Sigmoid colon (tissue), 7 donors: ENCODE measurements around the gene PPCDC. TPM values are rescaled to one million over a fixed set of nuclear protein-coding genes. Genes with fewer than 3 reads are reported as not detected.
"Not testable (repeated sequence)": the region's sequence is repeated elsewhere in the genome, so short reads cannot be mapped to it uniquely, and the experiment has no call there.

Experiments used
- DNase-seq: peaks from one replicate; pipeline ENCODE4 v3.0.0-alpha.2; 2019
- H3K27ac ChIP-seq, 4 donors: fragments of 200-600 bp; sonication (generic); one replicate each; pipeline ENCODE4 v1.5.1; 2016 to 2019; ENCODE audit warnings: mild to moderate bottlenecking in 1 of 4
- H3K27me3 ChIP-seq, 3 donors: fragments of 200-600 bp; sonication (generic); one replicate each; pipeline ENCODE4 v1.5.1; 2019; ENCODE audit warnings: mild to moderate bottlenecking in 1 of 3
- H3K36me3 ChIP-seq, 4 donors: fragments of 200-600 bp; sonication (generic); one replicate each; pipeline ENCODE4 v1.5.1; 2016 to 2019
- H3K4me1 ChIP-seq, 4 donors: fragments of 200-600 bp; sonication (generic); one replicate each; pipeline ENCODE4 v1.5.1; 2017 to 2019
- H3K4me3 ChIP-seq, 4 donors: fragments of 200-600 bp; sonication (generic); one replicate each; pipeline ENCODE4 v1.5.1; 2017 to 2019; ENCODE audit warnings: mild to moderate bottlenecking in 2 of 4, moderate library complexity in 1 of 4
- H3K9me3 ChIP-seq, 4 donors: fragments of 200-600 bp in 3 of 4; sonication (generic) in 3 of 4; one replicate each; pipeline versions ENCODE4 v1.5.1 to v1.6.1; 2013 to 2019
- EP300 ChIP-seq, 4 donors: sonication (generic); formaldehyde crosslinking; IDR thresholded peaks; one replicate each; pipeline ENCODE4 v1.6.1; 2017; ENCODE audit warnings: antibody characterized with exemption in 4 of 4
- POLR2A ChIP-seq, 2 donors: fragments of 450-650 bp; IDR thresholded peaks; one replicate each; pipeline ENCODE4 v1.6.1; 2016; ENCODE audit warnings: antibody characterized with exemption in 2 of 2, mild to moderate bottlenecking in 2 of 2, moderate library complexity in 2 of 2
- POLR2AphosphoS5 ChIP-seq, 4 donors: sonication (generic); formaldehyde crosslinking; IDR thresholded peaks; one replicate each; pipeline ENCODE4 v1.6.1; 2017; ENCODE audit warnings: antibody characterized with exemption in 4 of 4
- WGBS, 2 donors: extraction: QIAGEN DNeasy Blood & Tissue Kit; methylation state at CpG; one replicate each; pipeline ENCODE4 v1.1.7; 2013; 5-methylcytosine and 5-hydroxymethylcytosine counted together
- intact Hi-C: fragments of 100-400 bp; cut with DNase I; formaldehyde crosslinking; loops from one replicate; pipeline ENCODE4 v1.15.1; 2023
- polyA plus RNA-seq, 3 donors: library from polyadenylated mRNA; stranded (reverse); fragments of 200-250 nt; gene quantifications; one replicate each; pipeline ENCODE4 v1.2.3, GENCODE V29; 2013
- total RNA-seq, 4 donors: library from RNA; depleted of rRNA; stranded (reverse); fragments of >200 nt; gene quantifications; one replicate each; pipeline ENCODE4 v1.1.0, GENCODE V29; 2016
- TF ChIP-seq, protein P1 (sequence below), 4 experiments: fragments of 450-650 bp in 3 of 4; fragments of 200-600 bp in 1 of 4; IDR thresholded peaks; one replicate each; pipeline ENCODE4 v1.5.1; 2016 to 2019; ENCODE audit warnings: antibody characterized with exemption in 4 of 4, mild to moderate bottlenecking in 3 of 4, moderate library complexity in 2 of 4
- donor health status: healthy with polysubstance abuse.
- donor health status: Bipolar disorder and iron deficiency.
- donor health status: healthy.

The PPCDC gene
- total and polyA plus RNA-seq, 7 donors, result 7.9 to 37.0 (median 16.2) TPM

DNA sequence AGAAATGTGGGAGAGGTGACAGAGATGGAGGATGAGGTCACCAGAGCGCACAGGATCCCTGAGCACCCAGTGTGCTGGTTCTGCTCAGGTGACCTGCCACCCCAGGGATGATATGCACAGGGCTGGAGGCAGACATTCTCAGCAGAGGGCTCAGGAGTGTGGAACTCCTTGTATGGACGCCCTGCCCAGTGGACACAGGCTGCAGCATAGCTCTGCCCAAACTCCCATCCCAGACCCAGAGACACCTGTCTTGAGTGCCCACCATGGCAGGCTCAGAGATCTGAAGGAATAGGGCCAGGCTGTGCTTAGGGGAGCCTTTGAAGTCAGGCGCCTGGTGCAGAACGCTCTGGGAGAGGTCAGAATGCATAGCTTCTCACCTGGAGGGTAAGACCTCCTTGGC lies 47.3 kb downstream of the PPCDC start:
- peaks cover 0 to 4% (median 2%) of the 10 kb centered on the region in 4 donors for H3K9me3 ChIP-seq
- H3K27ac ChIP-seq, result no peak overlapping the region
- no peaks in the 10 kb centered on the region for H3K4me1 ChIP-seq
- intact Hi-C loops, result no loop called here
- no peaks in the 10 kb centered on the region for H3K27me3 ChIP-seq
- DNase-seq, result no peak
- H3K4me3 ChIP-seq, result no peak overlapping the region
- WGBS, 2 donors, result 84 to 97% methylated on average over 4 of the region's 4 CpGs
- TF ChIP-seq EP300 (IDR thresholded peaks at IDR 0.05), result no peak
- no peaks in the 10 kb centered on the region for H3K36me3 ChIP-seq

DNA sequence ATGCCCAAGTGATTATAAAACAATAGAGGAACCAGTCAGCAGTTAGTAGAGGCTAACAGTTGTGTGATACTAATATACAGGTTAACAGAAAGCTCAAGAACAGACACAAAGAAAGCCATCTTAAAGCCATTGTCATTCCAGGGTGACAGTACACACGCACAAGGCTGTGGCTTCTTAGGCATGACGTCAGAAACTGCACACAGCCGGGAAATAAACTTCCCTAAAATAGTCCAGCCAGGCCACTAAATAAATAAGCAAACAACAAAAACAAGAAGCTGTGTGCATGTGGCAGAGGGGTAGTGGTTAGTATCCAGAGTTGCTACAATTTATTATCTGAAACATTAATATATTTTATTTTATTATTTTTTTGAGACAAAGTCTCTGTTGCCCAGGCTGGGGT lies 49.8 kb downstream of the PPCDC start:
- peak; percentile 62 for DNase-seq
- H3K9me3 ChIP-seq, result peaks cover 0 to 2% (median 0%) of the 10 kb centered on the region in 4 donors
- WGBS, 2 donors, result 60 to 80% methylated on average over 3 of the region's 3 CpGs
- no peak overlapping the region for H3K4me3 ChIP-seq
- no peak overlapping the region for H3K27ac ChIP-seq
- H3K27me3 ChIP-seq, result no peaks in the 10 kb centered on the region
- no peaks in the 10 kb centered on the region for H3K36me3 ChIP-seq
- TF ChIP-seq POLR2AphosphoS5 (IDR thresholded peaks at IDR 0.05) (no peak), POLR2A (IDR thresholded peaks at IDR 0.05) (no peak), EP300 (IDR thresholded peaks at IDR 0.05) (no peak)
- TF ChIP-seq, protein P1, sequence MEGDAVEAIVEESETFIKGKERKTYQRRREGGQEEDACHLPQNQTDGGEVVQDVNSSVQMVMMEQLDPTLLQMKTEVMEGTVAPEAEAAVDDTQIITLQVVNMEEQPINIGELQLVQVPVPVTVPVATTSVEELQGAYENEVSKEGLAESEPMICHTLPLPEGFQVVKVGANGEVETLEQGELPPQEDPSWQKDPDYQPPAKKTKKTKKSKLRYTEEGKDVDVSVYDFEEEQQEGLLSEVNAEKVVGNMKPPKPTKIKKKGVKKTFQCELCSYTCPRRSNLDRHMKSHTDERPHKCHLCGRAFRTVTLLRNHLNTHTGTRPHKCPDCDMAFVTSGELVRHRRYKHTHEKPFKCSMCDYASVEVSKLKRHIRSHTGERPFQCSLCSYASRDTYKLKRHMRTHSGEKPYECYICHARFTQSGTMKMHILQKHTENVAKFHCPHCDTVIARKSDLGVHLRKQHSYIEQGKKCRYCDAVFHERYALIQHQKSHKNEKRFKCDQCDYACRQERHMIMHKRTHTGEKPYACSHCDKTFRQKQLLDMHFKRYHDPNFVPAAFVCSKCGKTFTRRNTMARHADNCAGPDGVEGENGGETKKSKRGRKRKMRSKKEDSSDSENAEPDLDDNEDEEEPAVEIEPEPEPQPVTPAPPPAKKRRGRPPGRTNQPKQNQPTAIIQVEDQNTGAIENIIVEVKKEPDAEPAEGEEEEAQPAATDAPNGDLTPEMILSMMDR (IDR thresholded peaks at IDR 0.05), result no peak
- intact Hi-C loops, result no loop called here
- no peaks in the 10 kb centered on the region for H3K4me1 ChIP-seq

DNA sequence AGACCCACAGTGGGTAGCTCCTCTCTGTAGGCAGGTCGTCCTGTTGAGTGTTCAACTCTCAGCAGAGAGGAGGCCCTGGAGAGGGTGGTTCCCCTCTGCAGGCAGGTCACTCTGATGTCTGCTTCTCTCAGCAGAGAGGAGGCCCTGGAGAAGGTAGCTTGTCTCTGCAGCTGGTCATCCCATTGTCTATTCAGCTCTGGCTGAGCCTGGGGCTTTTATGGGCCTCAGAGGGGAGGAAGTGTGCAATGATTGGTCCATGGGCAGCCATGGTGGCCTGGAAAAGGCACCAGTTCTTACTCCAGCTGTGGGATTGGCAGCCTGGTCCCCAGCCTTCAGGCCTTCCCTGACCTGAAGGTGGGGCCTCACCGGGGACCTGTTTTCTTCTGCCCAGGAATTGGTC lies 52.9 kb downstream of the PPCDC start:
- Histone ChIP-seq H3K4me3 (no peak overlapping the region), H3K4me1 (no peaks in the 10 kb centered on the region), H3K36me3 (no peaks in the 10 kb centered on the region), H3K9me3 (peaks cover 0 to 2% (median 0%) of the 10 kb centered on the region in 4 donors), H3K27me3 (no peaks in the 10 kb centered on the region), H3K27ac (no peak overlapping the region)
- TF ChIP-seq EP300 (IDR thresholded peaks at IDR 0.05) (no peak), POLR2A (IDR thresholded peaks at IDR 0.05) (no peak)
- intact Hi-C loops, result no loop called here
- WGBS, 2 donors, result 92 to 97% methylated on average over 2 of the region's 2 CpGs
- DNase-seq, result peak; percentile 43

DNA sequence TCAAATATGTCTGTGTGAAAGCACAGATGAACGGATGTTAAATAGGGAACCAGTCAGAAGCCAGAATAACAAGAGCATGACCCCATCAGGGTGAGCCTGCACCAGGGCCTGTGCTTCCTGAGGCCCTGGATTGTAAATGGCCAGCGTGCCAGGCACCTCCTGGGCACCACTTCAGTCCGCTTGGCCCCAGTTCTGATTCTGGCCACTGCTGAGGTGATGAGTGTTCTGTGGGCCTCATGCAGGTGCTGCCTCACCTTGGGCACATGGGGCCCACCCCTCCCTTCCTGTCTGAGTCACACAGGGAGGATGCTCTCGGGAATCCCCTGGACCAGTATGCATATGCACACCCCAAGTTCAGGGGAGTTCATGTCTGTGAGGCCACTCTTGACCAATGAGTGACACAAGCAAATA lies 54.2 kb downstream of the PPCDC start:
- H3K36me3 ChIP-seq, H3K27me3 ChIP-seq, H3K9me3 ChIP-seq, H3K4me1 ChIP-seq, H3K27ac ChIP-seq, H3K4me3 ChIP-seq, intact Hi-C loops: not testable (repeated sequence)
- WGBS, 2 donors, result 75 to 84% methylated on average over 4 of the region's 4 CpGs
- peak; percentile 52 for DNase-seq

DNA sequence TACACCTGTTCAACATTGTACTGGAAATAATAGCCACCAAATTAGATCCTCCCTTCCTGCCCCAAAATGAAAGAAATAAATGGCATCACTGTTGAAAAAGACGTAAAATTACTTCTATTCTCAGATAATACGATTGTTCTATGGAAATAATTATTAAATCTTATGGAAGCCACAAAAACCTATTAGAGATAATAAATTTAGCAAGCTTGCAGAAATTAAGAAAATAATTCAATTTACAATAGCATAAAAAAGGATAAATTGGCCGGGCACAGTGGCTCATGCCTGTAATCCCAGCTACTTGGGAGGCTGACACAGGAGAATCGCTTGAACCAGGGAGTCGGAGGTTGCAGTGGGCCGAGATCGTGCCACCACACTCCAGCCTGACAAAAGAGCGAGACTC lies 57.8 kb downstream of the PPCDC start:
- Histone ChIP-seq H3K27me3 (no peaks in the 10 kb centered on the region), H3K9me3 (peaks cover 0 to 3% (median 0%) of the 10 kb centered on the region in 4 donors), H3K36me3 (no peaks in the 10 kb centered on the region), H3K4me3 (no peak overlapping the region), H3K27ac (no peak overlapping the region), H3K4me1 (no peaks in the 10 kb centered on the region)
- WGBS, 2 donors, result 97 to 98% methylated on average over 8 of the region's 8 CpGs
- no peak for TF ChIP-seq EP300 (IDR thresholded peaks at IDR 0.05)
- TF ChIP-seq, protein P1 (IDR thresholded peaks at IDR 0.05), result no peak
- TF ChIP-seq POLR2AphosphoS5 (IDR thresholded peaks at IDR 0.05), result no peak
- no peak for TF ChIP-seq POLR2A (IDR thresholded peaks at IDR 0.05)
- peak; percentile 20 for DNase-seq
- intact Hi-C loops, result no loop called here

DNA sequence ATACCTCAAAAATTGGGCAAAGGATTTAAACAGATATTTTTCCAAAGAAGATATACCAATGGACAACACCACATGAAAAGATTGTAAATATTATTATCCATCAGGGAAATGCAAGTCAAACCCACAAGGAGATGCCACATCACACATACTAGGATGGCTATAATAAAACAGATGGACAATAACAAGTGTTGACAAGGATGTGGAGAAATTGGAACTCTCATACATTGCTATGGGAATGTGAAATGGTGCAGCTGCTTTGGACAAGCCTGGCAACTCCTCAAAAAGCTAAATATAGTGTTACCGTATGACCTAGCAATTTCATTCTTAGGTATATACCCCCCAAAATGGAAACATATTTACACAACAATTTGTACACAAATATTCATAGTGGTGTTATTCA lies 59.3 kb downstream of the PPCDC start:
- Histone ChIP-seq H3K4me3 (no peak overlapping the region), H3K27me3 (no peaks in the 10 kb centered on the region), H3K27ac (no peak overlapping the region), H3K36me3 (no peaks in the 10 kb centered on the region), H3K9me3 (peaks cover 0 to 3% (median 0%) of the 10 kb centered on the region in 4 donors), H3K4me1 (no peaks in the 10 kb centered on the region)
- intact Hi-C loops, result no loop called here
- DNase-seq, result no peak
- TF ChIP-seq POLR2A (IDR thresholded peaks at IDR 0.05), result no peak
- no peak for TF ChIP-seq EP300 (IDR thresholded peaks at IDR 0.05)
- TF ChIP-seq POLR2AphosphoS5 (IDR thresholded peaks at IDR 0.05), result no peak
- TF ChIP-seq, protein P1 (IDR thresholded peaks at IDR 0.05), result no peak
- WGBS, 2 donors, result 84 to 93% methylated on average over 1 of the region's 1 CpG

DNA sequence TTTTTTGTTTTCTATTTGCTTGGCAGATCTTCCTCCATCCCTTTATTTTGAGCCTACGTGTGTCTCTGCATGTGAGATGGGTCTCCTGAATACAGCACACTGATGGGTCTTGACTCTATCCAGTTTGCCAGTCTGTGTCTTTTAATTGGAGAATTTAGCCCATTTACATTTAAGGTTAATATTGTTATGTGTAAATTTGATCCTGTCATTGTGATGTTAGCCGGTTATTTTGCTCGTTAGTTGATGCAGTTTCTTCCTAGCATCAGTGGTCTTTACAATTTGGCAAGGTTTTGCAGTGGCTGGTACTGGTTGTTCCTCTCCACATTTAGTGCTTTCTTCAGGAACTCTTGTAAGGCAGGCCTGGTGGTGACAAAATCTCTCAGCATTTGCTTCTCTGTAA lies 62.3 kb downstream of the PPCDC start:
- H3K36me3 ChIP-seq, H3K4me1 ChIP-seq, intact Hi-C loops, H3K27ac ChIP-seq, H3K4me3 ChIP-seq, H3K27me3 ChIP-seq, H3K9me3 ChIP-seq, DNase-seq: not testable (repeated sequence)
- WGBS, 2 donors, result 92 to 96% methylated on average over 3 of the region's 3 CpGs
